HepG2 (cell line): Measurements from ENCODE around the gene RIPOR1. TPM values are rescaled to one million over a fixed set of nuclear protein-coding genes. Genes with fewer than 3 reads are reported as not detected.

Source experiments
- AGO1 ChIP-seq: fragments of 200-400 bp; formaldehyde crosslinking; IDR thresholded peaks from 2 replicates; pipeline ENCODE4 v1.6.1; 2017; ENCODE audit warnings: mild to moderate bottlenecking, low read depth, low read length, moderate library complexity; ENCODE audit not compliant: poor library complexity, severe bottlenecking
- AHDC1 ChIP-seq: sonication (generic); formaldehyde crosslinking; IDR thresholded peaks from 2 replicates; pipeline ENCODE4 v1.5.1; 2020; ENCODE audit warnings: mild to moderate bottlenecking, missing genetic modification reagents, borderline replicate concordance
- BHLHE40 ChIP-seq: IDR thresholded peaks from 2 replicates; pipeline ENCODE4 v1.6.1; 2011; ENCODE audit warnings: low read length, improper control_type of control experiment
- GRHL1 ChIP-seq: sonication (generic); formaldehyde crosslinking; conservative IDR thresholded peaks from 2 replicates; pipeline ENCODE4 v1.8.0; 2022; ENCODE audit warnings: missing genetic modification reagents
- PCBP2 ChIP-seq: fragments of 200-400 bp; formaldehyde crosslinking; optimal IDR thresholded peaks from 2 replicates; pipeline ENCODE3; 2018; ENCODE audit warnings: low read length, low read depth; ENCODE audit not compliant: poor library complexity, severe bottlenecking
- ZNF644 ChIP-seq: IDR thresholded peaks from 2 replicates; pipeline ENCODE4 v1.6.1; 2016; ENCODE audit warnings: low read depth
- ZNF674 ChIP-seq: sonication (generic); formaldehyde crosslinking; IDR thresholded peaks from 2 replicates; pipeline ENCODE4 v1.5.0; 2020; ENCODE audit warnings: low read depth, mild to moderate bottlenecking, missing genetic modification reagents
- ZZZ3 ChIP-seq: sonication (generic); formaldehyde crosslinking; IDR thresholded peaks from 2 replicates; pipeline ENCODE4 v1.4.0; 2020; ENCODE audit warnings: missing genetic modification reagents, mild to moderate bottlenecking, borderline replicate concordance
- polyA plus RNA-seq, 8 experiments: library from polyadenylated mRNA; depleted of rRNA in 3 of 8; stranded (reverse) in 7 of 8; unstranded in 1 of 8; fragments of >200 nt; fragmentation: Illumina TruSeq in 4 of 8; extraction: Trizol in 4 of 8; gene quantifications; 2 replicates each; pipeline versions ENCODE4 v1.2.1 to v1.2.3, GENCODE V29; 2011 to 2016; ENCODE audit warnings: low read depth in 4 of 8, missing spikeins in 1 of 8, mixed read lengths in 1 of 8; ENCODE audit not compliant: insufficient read depth in 1 of 8
- total RNA-seq, 5 experiments: library from RNA; depleted of rRNA; stranded (reverse); fragments of >200 nt; fragmentation: Illumina TruSeq; extraction: Trizol; gene quantifications; 2 replicates each; pipeline ENCODE4 v1.2.3, GENCODE V29; 2016; ENCODE audit warnings: low read depth in 1 of 5
- TF ChIP-seq, protein P1 (sequence below): sonication (generic); formaldehyde crosslinking; IDR thresholded peaks from 2 replicates; pipeline ENCODE4 v1.5.0; 2020; ENCODE audit warnings: mild to moderate bottlenecking, missing genetic modification reagents
- TF ChIP-seq, protein P2 (sequence below): sonication (generic); formaldehyde crosslinking; IDR thresholded peaks from 2 replicates; pipeline ENCODE4 v1.4.0; 2020; ENCODE audit warnings: missing genetic modification reagents, mild to moderate bottlenecking, borderline replicate concordance
- TF ChIP-seq, protein P3 (sequence below): sonication (generic); formaldehyde crosslinking; IDR thresholded peaks from 2 replicates; pipeline ENCODE4 v1.4.0; 2020; ENCODE audit warnings: missing genetic modification reagents, borderline replicate concordance

RIPOR1 gene
- total and polyA plus RNA-seq, 2 of the 13 experiments (the other 11 are each of a cell fraction or from before 2014, with no cell fraction given), result 4.6 to 8.1 TPM

GRCh38 chr16:67521095-67521804 is 7.4 kb upstream of the RIPOR1 start (continued):
- TF ChIP-seq PCBP2 (no peak), GRHL1 (CRISPR knock-in tag) (no peak), ZNF644 (CRISPR knock-in tag) (no peak), BHLHE40 (no peak), ZNF674 (no peak), AGO1 (no peak), ZZZ3 (CRISPR knock-in tag) (no peak), AHDC1 (CRISPR knock-in tag) (no peak)
- TF ChIP-seq, protein P1, sequence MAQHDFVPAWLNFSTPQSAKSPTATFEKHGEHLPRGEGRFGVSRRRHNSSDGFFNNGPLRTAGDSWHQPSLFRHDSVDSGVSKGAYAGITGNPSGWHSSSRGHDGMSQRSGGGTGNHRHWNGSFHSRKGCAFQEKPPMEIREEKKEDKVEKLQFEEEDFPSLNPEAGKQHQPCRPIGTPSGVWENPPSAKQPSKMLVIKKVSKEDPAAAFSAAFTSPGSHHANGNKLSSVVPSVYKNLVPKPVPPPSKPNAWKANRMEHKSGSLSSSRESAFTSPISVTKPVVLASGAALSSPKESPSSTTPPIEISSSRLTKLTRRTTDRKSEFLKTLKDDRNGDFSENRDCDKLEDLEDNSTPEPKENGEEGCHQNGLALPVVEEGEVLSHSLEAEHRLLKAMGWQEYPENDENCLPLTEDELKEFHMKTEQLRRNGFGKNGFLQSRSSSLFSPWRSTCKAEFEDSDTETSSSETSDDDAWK (CRISPR knock-in tag), result no peak
- TF ChIP-seq, protein P2, sequence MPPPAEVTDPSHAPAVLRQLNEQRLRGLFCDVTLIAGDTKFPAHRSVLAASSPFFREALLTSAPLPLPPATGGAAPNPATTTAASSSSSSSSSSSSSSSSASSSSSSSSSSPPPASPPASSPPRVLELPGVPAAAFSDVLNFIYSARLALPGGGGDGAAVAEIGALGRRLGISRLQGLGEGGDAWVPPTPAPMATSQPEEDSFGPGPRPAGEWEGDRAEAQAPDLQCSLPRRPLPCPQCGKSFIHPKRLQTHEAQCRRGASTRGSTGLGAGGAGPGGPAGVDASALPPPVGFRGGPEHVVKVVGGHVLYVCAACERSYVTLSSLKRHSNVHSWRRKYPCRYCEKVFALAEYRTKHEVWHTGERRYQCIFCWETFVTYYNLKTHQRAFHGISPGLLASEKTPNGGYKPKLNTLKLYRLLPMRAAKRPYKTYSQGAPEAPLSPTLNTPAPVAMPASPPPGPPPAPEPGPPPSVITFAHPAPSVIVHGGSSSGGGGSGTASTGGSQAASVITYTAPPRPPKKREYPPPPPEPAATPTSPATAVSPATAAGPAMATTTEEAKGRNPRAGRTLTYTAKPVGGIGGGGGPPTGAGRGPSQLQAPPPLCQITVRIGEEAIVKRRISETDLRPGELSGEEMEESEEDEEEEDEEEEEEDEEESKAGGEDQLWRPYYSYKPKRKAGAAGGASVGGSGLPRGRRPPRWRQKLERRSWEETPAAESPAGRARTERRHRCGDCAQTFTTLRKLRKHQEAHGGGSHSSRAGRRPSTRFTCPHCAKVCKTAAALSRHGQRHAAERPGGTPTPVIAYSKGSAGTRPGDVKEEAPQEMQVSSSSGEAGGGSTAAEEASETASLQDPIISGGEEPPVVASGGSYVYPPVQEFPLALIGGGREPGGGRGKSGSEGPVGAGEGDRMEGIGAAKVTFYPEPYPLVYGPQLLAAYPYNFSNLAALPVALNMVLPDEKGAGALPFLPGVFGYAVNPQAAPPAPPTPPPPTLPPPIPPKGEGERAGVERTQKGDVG (CRISPR knock-in tag), result no peak
- TF ChIP-seq, protein P3, sequence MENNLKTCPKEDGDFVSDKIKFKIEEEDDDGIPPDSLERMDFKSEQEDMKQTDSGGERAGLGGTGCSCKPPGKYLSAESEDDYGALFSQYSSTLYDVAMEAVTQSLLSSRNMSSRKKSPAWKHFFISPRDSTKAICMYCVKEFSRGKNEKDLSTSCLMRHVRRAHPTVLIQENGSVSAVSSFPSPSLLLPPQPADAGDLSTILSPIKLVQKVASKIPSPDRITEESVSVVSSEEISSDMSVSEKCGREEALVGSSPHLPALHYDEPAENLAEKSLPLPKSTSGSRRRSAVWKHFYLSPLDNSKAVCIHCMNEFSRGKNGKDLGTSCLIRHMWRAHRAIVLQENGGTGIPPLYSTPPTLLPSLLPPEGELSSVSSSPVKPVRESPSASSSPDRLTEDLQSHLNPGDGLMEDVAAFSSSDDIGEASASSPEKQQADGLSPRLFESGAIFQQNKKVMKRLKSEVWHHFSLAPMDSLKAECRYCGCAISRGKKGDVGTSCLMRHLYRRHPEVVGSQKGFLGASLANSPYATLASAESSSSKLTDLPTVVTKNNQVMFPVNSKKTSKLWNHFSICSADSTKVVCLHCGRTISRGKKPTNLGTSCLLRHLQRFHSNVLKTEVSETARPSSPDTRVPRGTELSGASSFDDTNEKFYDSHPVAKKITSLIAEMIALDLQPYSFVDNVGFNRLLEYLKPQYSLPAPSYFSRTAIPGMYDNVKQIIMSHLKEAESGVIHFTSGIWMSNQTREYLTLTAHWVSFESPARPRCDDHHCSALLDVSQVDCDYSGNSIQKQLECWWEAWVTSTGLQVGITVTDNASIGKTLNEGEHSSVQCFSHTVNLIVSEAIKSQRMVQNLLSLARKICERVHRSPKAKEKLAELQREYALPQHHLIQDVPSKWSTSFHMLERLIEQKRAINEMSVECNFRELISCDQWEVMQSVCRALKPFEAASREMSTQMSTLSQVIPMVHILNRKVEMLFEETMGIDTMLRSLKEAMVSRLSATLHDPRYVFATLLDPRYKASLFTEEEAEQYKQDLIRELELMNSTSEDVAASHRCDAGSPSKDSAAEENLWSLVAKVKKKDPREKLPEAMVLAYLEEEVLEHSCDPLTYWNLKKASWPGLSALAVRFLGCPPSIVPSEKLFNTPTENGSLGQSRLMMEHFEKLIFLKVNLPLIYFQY, result peak; percentile 51; the same call in 1 of the 2 replicates
